ENCODE measurements around the gene PTPRG. TPM values are rescaled to one million over a fixed set of nuclear protein-coding genes. Genes with fewer than 3 reads are reported as not detected.

PTPRG gene
- total and polyA plus RNA-seq, 10 of the 15 experiments (the other 5 are each of a cell fraction or from before 2014, with no cell fraction given), result 0.29 to 20.7 (median 1.4) TPM

DNA sequence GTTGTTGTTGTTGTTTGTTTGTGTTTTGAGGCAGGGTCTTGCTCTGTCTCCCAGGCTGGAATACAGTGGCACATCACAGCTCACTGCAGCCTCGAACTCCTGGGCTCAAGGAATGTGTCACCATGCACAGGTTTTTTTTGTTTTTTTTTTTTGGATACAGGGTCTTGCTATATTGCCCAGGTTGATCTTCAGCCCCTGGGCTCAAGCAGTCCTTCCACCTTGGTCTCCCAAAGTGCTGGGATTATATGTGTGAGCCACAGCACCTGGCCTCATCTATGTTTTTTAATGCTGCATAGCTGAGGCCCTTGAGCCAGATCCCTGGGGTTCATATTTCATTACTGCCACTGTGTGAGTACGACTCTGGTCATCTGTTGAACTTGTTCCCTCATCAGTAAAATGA is 459.3 kb downstream of the PTPRG start:
- in situ Hi-C loops (cut with MboI), result no loop called here
- CTCF ChIA-PET, result interaction anchor here (0.6 to 1.2 kb wide), 3 partner anchors 48 to 99 kb away, joined by 3 to 4 read pairs (median 3); no protein-coding TSS in a partner anchor
- intact Hi-C loops (cut with micrococcal nuclease; ENCODE audit: unreplicated experiment), result no loop called here
- RAD21 ChIA-PET (ENCODE audit: unreplicated experiment), result interaction anchor here (0.8 kb wide), 1 partner anchor 14 kb away, joined by 4 read pairs; no protein-coding TSS in a partner anchor
- Histone ChIP-seq H3K9me3 (replicated peaks; ENCODE audit: control insufficient read depth, insufficient read depth, low read length) (no peaks in the 10 kb centered on the region), H3K27ac (ENCODE audit: control insufficient read depth, insufficient read depth) (no peak overlapping the region), H3K36me3 (ENCODE audit: control insufficient read depth in 2 of 2, insufficient read depth in 2 of 2, low read length in 1 of 2) (no peaks in the 10 kb centered on the region), H3K9ac (ENCODE audit: control insufficient read depth, insufficient read depth, low read length) (no peak overlapping the region), H2AFZ (ENCODE audit: control insufficient read depth, low read depth, low read length) (no peak overlapping the region), H3K79me2 (ENCODE audit: control insufficient read depth, insufficient read depth, low read length) (no peaks in the 10 kb centered on the region), H3K27me3 (replicated peaks in 1 of 2; ENCODE audit: control insufficient read depth in 2 of 2, insufficient read depth in 2 of 2, low read length in 1 of 2) (no peaks in the 10 kb centered on the region), H4K20me1 (ENCODE audit: control insufficient read depth, insufficient read depth) (no peaks in the 10 kb centered on the region), H3K4me1 (ENCODE audit: control insufficient read depth, insufficient read depth, low read length) (no peaks in the 10 kb centered on the region), H3K4me3 (no peak overlapping the region), H3K4me2 (ENCODE audit: control insufficient read depth, insufficient read depth) (no peak overlapping the region)
- no peak for FAIRE-seq
- SMC1A ChIA-PET (ENCODE audit: uncharacterized antibody, unreplicated experiment), result interaction anchor here (2.2 kb wide), 1 partner anchor 17 kb away, joined by 7 read pairs; no protein-coding TSS in a partner anchor
- POLR2A ChIA-PET, result no interaction called here
- no peak for DNase-seq (ENCODE audit: low read depth, low spot score)
- BruUV-seq (replicated peaks), result no TSS peak
- 0% methylated on average over 2 of the region's 2 CpGs for WGBS (ENCODE audit: insufficient coverage, insufficient replicate concordance, low lambda C conversion rate, missing lambda C conversion rate)
- TF ChIP-seq RCOR1 (conservative IDR thresholded peaks at IDR 0.05; ENCODE audit: low read depth, low read length) (no peak), CREM (IDR thresholded peaks at IDR 0.05; ENCODE audit: low read depth) (no peak), JUNB (IDR thresholded peaks at IDR 0.05) (no peak), MEF2A (IDR thresholded peaks at IDR 0.05; ENCODE audit: insufficient read depth, low read depth, low read length) (no peak), YY1 (IDR thresholded peaks at IDR 0.05; ENCODE audit: low read depth, low read length) (no peak), POLR2A (IDR thresholded peaks at IDR 0.05; ENCODE audit: low read depth, low read length) (no peak), EZH2 (IDR thresholded peaks at IDR 0.05; ENCODE audit: borderline replicate concordance, control insufficient read depth, low read depth, low read length) (no peak), RBBP5 (conservative IDR thresholded peaks at IDR 0.05) (no peak), KLF5 (IDR thresholded peaks at IDR 0.05; ENCODE audit: partially characterized antibody) (no peak), CHD1 (IDR thresholded peaks at IDR 0.05; ENCODE audit: low read depth, low read length) (no peak), SRF (IDR thresholded peaks at IDR 0.05; ENCODE audit: low read depth in 2 of 2, low read length in 2 of 2) (no peak), ZNF274 (IDR thresholded peaks at IDR 0.05; ENCODE audit: insufficient read depth, insufficient read length) (no peak), FOXM1 (IDR thresholded peaks at IDR 0.05; ENCODE audit: low read depth, low read length) (no peak)
- TF ChIP-seq, protein P1, sequence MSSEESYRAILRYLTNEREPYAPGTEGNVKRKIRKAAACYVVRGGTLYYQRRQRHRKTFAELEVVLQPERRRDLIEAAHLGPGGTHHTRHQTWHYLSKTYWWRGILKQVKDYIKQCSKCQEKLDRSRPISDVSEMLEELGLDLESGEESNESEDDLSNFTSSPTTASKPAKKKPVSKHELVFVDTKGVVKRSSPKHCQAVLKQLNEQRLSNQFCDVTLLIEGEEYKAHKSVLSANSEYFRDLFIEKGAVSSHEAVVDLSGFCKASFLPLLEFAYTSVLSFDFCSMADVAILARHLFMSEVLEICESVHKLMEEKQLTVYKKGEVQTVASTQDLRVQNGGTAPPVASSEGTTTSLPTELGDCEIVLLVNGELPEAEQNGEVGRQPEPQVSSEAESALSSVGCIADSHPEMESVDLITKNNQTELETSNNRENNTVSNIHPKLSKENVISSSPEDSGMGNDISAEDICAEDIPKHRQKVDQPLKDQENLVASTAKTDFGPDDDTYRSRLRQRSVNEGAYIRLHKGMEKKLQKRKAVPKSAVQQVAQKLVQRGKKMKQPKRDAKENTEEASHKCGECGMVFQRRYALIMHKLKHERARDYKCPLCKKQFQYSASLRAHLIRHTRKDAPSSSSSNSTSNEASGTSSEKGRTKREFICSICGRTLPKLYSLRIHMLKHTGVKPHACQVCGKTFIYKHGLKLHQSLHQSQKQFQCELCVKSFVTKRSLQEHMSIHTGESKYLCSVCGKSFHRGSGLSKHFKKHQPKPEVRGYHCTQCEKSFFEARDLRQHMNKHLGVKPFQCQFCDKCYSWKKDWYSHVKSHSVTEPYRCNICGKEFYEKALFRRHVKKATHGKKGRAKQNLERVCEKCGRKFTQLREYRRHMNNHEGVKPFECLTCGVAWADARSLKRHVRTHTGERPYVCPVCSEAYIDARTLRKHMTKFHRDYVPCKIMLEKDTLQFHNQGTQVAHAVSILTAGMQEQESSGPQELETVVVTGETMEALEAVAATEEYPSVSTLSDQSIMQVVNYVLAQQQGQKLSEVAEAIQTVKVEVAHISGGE (CRISPR knock-in tag; IDR thresholded peaks at IDR 0.05), result no peak
- TF ChIP-seq, protein P2, sequence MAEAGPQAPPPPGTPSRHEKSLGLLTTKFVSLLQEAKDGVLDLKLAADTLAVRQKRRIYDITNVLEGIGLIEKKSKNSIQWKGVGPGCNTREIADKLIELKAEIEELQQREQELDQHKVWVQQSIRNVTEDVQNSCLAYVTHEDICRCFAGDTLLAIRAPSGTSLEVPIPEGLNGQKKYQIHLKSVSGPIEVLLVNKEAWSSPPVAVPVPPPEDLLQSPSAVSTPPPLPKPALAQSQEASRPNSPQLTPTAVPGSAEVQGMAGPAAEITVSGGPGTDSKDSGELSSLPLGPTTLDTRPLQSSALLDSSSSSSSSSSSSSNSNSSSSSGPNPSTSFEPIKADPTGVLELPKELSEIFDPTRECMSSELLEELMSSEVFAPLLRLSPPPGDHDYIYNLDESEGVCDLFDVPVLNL (IDR thresholded peaks at IDR 0.05; ENCODE audit: low read depth, low read length), result no peak
- TF ChIP-seq, protein P3, sequence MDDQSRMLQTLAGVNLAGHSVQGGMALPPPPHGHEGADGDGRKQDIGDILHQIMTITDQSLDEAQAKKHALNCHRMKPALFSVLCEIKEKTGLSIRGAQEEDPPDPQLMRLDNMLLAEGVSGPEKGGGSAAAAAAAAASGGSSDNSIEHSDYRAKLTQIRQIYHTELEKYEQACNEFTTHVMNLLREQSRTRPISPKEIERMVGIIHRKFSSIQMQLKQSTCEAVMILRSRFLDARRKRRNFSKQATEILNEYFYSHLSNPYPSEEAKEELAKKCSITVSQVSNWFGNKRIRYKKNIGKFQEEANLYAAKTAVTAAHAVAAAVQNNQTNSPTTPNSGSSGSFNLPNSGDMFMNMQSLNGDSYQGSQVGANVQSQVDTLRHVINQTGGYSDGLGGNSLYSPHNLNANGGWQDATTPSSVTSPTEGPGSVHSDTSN (IDR thresholded peaks at IDR 0.05; ENCODE audit: insufficient replicate concordance, low read depth, low read length), result no peak
- no peak for ATAC-seq
